DOHH2 (cell line): Measurements from ENCODE around the gene CTNNBL1.

Experiments
- EZH2phosphoT487 ChIP-seq: fragments of 200-600 bp; sonication (generic); IDR thresholded peaks from 2 replicates; pipeline ENCODE4 v1.6.1; 2017; ENCODE audit warnings: borderline replicate concordance, mild to moderate bottlenecking, antibody characterized with exemption, low read length, moderate library complexity, mixed read lengths
- TF ChIP-seq, protein P1 (sequence below): fragments of 200-600 bp; sonication (generic); IDR thresholded peaks from one replicate; pipeline ENCODE4 v1.5.1; 2014; ENCODE audit warnings: antibody characterized with exemption, mild to moderate bottlenecking, low read depth, low read length; ENCODE audit not compliant: poor library complexity, severe bottlenecking

- TF ChIP-seq, protein P1, sequence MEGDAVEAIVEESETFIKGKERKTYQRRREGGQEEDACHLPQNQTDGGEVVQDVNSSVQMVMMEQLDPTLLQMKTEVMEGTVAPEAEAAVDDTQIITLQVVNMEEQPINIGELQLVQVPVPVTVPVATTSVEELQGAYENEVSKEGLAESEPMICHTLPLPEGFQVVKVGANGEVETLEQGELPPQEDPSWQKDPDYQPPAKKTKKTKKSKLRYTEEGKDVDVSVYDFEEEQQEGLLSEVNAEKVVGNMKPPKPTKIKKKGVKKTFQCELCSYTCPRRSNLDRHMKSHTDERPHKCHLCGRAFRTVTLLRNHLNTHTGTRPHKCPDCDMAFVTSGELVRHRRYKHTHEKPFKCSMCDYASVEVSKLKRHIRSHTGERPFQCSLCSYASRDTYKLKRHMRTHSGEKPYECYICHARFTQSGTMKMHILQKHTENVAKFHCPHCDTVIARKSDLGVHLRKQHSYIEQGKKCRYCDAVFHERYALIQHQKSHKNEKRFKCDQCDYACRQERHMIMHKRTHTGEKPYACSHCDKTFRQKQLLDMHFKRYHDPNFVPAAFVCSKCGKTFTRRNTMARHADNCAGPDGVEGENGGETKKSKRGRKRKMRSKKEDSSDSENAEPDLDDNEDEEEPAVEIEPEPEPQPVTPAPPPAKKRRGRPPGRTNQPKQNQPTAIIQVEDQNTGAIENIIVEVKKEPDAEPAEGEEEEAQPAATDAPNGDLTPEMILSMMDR, result no peak
- TF ChIP-seq EZH2phosphoT487, result no peak
These were observed 196.8 kb downstream of the CTNNBL1 start for GRCh38 chr20:37890643-37891042.
